NCI-H146 treated with DMSO at 0.1 percent for 48 hours (cell line): Measurements from ENCODE around the gene FBXL15.
A peak's percentile ranks its signal among the peaks of the same experiment; 100 is the strongest.

Experiments
- DNase-seq: peaks from one replicate; lab custom pipeline; 2025; ENCODE audit not compliant: unreplicated experiment; lab: John Stamatoyannopoulos, UW

FBXL15 gene

GRCh38 chr10:102397222-102398171 is 23.1 kb upstream of the FBXL15 start:
- DNase-seq = no peak

DNA sequence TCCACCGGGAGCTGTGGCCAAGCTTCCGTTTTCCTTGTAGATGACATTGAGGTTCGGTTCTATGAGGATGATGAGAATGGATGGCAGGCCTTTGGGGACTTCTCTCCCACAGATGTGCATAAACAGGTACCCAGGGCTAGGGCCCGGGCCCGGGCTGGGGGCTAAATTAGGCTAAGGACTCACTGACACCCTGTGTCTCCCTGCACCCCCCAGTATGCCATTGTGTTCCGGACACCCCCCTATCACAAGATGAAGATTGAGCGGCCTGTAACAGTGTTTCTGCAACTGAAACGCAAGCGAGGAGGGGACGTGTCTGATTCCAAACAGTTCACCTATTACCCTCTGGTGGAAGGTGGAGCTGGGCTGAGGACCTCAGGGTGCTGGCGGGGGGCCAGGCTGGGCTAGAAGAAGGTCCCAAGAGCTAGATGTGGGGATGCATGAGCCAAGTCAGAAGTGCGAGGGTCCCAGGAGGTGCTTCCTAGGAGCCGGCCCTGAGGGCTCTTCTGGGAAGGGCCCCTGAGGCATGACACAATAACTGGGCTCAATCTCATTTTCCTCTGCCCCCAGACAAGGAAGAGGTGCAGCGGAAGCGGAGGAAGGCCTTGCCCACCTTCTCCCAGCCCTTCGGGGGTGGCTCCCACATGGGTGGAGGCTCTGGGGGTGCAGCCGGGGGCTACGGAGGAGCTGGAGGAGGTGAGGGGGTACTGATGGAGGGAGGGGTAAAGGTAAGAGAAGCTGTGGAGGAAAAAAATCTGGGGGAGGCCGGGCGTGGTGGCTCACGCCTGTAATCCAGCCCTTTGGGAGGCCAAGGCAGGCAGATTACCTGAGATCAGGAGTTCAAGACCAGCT is 22.2 kb upstream of the FBXL15 start:
- DNase-seq = no peak

DNA sequence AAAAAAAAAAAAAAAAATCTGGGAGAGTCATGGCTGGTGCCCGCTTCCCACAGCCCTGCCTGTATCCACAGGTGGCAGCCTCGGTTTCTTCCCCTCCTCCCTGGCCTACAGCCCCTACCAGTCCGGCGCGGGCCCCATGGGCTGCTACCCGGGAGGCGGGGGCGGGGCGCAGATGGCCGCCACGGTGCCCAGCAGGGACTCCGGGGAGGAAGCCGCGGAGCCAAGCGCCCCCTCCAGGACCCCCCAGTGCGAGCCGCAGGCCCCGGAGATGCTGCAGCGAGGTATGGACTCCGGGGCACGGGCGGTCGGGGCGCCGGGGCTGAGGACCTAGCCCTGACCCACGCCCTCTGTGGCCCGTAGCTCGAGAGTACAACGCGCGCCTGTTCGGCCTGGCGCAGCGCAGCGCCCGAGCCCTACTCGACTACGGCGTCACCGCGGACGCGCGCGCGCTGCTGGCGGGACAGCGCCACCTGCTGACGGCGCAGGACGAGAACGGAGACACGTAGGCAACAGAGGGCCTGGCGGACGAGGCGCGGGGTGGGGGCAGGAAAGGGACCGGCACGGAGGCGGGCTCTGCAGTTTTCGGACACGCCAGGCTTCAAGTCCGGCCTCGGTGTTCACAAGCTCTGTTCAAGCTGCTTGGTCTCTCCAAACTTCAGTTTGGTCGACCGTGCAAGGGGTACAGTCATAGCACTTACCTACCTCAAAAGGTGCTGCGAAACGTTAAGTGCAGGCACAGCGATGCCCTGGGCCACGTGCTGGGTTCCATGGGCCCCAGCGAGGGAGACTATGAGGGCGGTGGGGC is 21.2 kb upstream of the FBXL15 start:
- peak; percentile 55 for DNase-seq

GRCh38 chr10:102400076-102400475 is 20.6 kb upstream of the FBXL15 start:
- DNase-seq = peak; percentile 14

DNA sequence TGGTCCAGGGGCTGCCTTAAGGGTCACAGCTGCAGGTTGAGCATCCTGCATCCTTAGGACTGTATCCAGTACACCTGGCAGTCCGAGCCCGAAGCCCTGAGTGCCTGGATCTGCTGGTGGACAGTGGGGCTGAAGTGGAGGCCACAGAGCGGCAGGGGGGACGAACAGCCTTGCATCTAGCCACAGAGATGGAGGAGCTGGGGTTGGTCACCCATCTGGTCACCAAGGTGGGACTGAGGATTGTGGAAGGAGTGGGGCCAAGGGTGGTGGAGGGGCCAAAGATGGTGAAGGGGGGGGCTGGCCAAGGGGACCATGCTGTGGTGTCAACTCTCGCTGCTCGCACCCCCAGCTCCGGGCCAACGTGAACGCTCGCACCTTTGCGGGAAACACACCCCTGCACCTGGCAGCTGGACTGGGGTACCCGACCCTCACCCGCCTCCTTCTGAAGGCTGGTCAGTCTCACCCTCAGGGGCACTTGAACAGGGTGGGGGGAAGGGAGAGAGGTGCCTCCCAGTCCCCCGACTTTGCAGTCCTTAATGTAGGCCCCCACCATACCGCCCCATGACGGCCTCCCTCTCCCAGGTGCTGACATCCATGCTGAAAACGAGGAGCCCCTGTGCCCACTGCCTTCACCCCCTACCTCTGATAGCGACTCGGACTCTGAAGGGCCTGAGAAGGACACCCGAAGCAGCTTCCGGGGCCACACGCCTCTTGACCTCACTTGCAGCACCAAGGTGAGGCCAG is 19.9 kb upstream of the FBXL15 start:
- no peak for DNase-seq

DNA sequence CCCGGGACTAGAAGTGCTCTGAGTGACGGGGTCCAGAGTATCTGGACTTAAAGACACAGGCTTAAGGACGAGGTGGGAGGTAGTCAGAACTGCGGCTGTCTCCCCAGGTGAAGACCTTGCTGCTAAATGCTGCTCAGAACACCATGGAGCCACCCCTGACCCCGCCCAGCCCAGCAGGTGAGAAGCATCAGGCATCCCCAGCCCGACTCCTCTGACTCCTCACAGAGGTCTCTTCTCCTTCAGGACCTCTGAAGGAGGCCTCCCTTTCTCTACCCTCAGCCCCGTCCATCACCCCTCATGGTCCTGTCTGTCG is 19.3 kb upstream of the FBXL15 start:
- no peak for DNase-seq

DNA sequence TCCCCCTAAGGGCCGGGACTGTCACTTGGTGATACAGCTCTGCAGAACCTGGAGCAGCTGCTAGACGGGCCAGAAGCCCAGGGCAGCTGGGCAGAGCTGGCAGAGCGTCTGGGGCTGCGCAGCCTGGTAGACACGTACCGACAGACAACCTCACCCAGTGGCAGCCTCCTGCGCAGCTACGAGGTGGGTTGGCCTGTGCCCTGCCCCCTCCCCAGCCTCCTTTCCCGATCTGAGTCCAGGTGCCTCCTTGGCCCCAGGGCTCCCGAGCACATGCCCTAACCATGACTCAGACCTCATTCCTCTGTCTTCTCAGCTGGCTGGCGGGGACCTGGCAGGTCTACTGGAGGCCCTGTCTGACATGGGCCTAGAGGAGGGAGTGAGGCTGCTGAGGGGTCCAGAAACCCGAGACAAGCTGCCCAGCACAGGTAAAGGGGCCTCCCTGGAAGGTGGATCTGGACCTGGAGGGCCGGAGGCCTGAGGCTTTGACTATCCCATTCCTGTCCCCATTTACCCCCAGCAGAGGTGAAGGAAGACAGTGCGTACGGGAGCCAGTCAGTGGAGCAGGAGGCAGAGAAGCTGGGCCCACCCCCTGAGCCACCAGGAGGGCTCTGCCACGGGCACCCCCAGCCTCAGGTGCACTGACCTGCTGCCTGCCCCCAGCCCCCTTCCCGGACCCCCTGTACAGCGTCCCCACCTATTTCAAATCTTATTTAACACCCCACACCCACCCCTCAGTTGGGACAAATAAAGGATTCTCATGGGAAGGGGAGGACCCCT is 18.7 kb upstream of the FBXL15 start:
- DNase-seq = no peak

DNA sequence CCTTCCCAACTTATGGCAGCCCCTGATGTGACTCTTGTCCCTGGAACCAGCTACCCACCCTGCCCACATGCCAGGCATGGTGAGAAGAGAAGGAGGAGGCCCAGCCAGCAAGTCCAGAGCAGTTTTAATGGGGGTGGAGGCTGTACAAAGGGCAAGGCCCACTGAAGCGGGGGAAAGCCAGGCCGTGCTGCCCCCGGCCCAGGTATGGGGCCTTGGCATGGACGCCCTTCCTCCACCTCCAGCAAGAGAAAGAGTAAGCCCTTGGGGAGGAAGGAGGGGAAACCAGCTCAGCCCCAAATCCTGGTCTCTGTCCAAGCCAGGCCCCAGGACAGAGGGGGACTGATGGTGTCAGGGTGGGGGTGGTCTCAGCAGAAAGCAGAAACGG is 18.1 kb upstream of the FBXL15 start:
- no peak for DNase-seq

- DNase-seq = no peak
These were observed 17.5 kb upstream of the FBXL15 start for GRCh38 chr10:102403115-102403514.

GRCh38 chr10:102404361-102405107 is 16.1 kb upstream of the FBXL15 start:
- DNase-seq = no peak

DNA sequence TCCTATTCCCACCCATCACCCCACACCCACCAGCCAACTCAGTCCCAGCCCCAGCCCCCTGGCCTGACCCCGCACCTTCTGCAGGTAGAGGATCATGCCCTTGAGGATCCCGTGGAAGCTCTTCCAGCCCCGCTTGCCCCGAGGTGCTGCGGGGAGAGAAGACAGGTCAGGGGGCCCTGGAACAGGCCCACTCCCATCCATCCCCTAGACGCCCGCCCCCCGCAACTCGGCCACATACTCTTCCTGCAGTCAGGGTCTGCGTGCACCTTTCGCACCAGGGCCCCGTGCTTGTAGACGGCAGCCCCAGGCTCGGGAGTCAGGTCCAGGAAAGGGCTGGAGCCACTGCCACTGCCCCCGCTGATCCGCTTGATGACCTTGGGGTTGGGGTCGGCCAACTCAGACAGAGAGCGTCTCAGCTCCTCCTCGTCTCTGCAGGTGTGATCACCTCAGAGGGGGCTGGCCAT is 15.5 kb upstream of the FBXL15 start:
- no peak for DNase-seq

DNA sequence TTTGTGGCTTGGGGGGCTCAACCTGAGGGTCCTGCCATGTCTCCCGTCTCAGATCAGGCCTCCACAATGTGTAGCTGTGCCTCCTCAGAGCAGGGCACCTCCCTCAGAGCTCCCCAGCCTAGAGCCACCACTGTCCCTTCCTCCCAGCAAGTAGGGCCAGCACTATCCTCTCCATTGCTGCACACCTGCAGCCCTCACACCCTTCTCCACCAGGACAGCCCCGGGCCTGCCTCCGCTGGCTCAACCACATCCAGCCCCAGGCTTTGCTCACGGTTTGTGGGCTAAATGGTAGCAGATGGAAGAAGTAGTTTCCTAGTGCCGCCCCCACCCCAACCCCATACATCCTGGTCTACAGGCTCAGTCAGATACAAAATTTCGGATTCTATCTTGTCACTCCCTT is 15.0 kb upstream of the FBXL15 start:
- no peak for DNase-seq

GRCh38 chr10:102406815-102407214 is 13.8 kb upstream of the FBXL15 start:
- DNase-seq = no peak

DNA sequence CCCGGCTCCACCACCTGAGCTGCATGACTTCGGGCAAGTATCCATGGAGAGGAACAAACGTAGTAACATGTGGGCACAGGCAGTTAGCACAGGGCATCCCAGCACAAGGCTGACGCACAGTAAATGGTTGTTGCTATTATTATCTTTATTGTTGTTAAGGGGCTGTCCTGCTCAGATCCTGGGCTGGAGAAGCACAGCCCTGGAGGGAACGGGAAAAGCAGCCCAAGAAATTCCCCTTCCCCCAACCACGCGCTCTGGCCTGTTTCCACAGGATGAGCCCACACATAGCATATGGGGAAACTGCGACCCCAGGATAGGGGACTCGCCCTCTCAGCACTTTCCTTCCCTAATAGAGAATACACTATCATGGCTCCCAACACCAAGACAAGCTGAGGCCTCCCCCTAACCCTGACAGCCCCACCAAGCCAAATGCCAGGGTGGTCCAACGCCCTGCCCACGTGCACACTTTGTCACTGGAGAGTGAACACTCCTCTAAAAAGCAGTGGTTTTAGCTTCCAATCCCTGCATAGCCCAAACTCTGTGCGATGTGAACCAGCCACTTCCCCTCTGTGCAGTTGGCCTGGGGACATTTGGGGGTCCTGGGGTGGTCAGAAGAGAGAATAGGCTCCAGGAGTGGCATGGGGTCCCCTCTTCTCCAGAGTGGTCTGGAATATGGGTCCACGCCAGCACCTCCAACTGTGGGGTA is 13.1 kb upstream of the FBXL15 start:
- no peak for DNase-seq

DNA sequence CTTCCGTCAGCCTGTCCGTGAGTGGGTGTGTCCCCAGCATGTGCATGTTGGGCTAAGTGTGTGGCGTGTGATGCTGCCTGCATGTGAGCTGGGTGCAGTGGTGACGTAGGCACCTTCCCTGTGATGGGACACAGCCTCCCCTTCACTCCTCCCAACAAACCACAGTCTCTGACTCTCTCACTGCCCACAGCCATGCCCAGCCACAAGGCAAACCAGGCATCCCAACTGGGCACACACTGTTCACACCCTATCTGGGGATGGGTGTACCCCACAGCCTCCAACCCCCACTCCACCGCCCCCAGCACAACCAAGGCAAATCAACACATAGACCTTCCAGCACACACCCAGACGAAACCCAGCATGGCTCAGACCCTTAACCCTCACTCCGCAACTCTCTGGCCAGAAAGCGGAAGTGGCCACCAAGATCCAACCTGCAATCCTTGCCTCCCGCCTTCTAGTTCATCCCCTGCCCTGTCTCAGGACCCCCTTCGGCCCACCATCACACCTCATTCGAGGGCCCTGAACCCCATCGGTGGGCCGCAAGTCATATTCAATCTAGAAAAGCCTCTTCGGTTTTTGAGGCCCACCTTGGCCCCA is 12.4 kb upstream of the FBXL15 start:
- no peak for DNase-seq

GRCh38 chr10:102408728-102409603 is 11.7 kb upstream of the FBXL15 start:
- DNase-seq = peak; percentile 37
